Effector CD8-positive, alpha-beta T cell (primary cell): Measurements from ENCODE around the gene GNAT1.
"Not testable (repeated sequence)": the region's sequence is repeated elsewhere in the genome, so short reads cannot be mapped to it uniquely, and the experiment has no call there.

ENCODE experiments used
- DNase-seq: peaks from one replicate; lab custom pipeline; 2025; lab: John Stamatoyannopoulos, UW

The GNAT1 gene

DNA sequence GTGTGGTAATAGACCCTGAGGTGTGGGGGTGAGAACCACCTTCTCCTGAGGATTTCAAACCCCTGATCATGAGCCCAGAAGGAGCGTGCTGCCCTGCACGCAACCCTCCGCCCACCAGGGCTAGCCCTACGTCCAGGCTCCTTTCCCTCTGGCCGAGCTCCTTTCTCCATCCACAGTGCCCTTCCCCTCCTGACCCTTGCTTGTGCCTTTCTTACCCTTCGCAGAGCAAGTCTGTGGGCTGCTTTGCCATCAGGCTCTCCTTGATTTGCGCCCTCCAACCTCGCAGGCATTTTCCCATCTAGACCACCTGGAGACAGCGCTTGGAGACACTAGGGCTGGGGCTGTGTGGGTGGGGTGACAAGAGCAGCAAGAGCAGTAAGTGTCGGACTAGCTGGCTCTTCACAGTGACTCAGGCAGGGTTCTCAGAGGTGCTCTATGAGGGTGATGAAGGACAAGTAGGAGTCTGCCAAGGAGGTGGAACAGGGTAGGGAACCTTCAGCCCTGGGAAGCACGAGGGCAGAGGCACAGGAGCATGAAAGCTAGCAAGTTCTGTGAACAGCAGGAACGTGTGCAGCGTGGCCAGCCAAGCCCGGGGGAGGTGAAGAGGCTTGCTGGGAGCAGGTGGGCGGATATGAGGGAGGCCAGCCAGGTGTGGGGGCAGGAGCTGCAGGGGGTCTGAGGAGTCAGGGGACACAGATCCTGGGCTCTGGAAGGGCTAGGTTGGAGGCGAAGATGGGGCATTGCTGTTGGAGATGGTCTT, 11.1 kb downstream of the GNAT1 start:
- no peak for DNase-seq

DNA sequence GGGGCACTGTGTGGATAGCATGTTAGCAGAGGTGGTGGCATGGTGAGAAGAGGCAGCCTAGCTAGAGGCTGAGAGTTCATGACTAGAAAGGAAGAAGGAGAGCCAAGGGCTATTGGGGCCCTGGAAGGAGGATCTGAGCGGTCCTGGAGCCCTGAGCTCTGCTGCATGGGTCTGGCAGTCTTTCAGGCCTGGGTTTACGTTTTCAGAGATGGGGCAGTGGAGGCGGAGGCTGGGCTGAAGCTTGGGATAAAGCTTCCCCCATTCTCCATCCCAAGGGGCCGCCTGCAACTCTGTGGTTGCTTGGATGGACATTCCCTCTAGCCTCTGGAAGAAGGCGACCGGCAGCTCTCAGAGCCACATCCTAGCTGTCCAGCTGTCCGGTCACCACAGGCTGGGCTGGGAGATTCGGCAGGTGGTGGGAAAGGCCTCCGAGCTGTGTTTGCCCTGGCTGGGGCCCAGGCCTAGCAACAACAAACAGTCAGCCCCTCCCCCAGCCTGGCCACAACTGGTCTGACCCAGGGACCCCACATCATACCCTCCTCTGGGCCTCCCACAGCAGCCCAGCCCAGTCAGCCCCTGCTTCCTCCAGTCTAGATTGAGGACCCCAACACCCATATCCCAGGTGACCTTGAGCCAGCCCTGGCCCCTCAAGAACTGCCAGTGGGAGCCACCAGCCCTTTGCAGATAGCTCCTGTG, 11.9 kb downstream of the GNAT1 start:
- no peak for DNase-seq

DNA sequence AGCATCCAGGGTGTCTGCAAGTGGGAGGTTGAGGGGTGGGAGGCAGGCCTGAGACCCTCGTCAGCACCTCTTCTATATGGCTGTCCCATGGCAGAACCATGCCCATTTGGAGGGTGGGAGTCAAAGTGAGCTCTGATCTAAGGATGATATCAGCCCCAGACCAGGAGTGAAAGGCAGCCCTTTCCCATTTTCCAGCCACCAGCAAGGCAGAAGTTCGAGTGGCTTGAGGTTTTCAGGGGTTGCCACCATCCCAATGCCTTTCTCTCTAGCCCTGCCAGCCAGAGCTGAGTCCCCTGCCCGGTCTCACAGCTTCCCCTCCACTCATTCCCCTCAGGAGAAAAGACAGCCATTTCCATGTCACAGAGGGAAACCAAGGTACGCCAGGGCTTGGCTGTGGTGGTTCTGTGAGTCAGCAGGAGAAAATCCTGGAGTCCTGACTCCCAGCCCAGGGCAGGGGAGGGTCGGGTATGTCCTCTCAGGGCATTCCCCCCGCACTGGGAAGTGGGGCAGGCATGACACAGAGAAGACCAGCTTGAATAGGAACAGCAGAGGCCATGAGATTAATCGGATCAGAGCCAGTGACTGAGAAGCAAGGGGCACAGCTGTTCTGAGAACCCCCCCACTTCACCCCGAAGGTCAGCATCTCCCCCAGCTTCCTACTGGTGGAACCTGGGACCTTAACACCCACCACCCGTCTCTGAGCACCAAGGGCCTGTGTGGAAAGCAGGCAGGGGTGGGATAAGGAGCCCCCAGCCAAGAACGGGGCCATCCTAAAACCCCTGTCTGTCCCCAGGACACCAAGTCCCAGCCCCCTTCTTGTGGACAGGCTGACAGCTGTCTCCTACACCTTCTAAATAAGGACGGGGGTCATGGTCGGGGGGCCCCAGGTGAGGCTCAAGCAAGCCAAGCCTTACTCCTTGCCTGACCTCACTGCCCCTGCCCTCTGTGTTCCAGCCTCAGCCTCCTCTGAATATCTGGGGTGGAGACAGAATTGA, 12.7 kb downstream of the GNAT1 start:
- no peak for DNase-seq

DNA sequence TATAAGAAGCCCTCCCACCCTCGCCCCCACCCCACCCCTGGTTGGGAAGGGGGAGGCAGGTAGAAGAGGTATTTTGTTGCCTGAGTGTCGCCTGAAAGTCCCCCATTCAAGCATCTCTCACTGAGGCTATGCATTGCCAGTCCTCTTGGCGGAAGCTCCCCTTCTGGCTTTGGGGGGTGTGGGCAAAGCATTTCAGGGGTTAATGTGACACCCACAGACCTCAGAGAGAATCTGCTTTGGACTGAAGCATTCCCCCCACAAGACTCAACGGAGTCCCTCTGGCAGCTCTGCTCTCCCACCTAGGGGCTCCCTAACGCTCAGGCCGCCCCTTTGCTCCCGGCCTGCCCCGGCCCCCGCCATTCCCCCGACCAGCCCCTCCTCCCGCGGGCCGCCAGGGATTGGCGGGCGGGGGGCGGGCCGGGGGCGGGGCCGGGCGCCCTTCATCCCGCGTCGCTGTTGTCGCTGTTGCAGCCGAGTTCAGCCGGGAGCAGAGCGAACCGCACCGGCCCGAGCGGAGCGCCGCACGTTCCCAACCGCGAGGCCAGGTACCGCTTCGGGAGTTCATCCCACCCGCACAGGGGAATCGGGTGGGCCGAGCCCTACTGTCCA, 13.5 kb downstream of the GNAT1 start, which contains the start of gene SLC38A3:
Gene SLC38A3, plus strand, starts transcription at position 468 of the 609 bp plus-strand sequence. CDS start 8,929 bp downstream, outside the sequence.
- DNase-seq, result peak; percentile 17

DNA sequence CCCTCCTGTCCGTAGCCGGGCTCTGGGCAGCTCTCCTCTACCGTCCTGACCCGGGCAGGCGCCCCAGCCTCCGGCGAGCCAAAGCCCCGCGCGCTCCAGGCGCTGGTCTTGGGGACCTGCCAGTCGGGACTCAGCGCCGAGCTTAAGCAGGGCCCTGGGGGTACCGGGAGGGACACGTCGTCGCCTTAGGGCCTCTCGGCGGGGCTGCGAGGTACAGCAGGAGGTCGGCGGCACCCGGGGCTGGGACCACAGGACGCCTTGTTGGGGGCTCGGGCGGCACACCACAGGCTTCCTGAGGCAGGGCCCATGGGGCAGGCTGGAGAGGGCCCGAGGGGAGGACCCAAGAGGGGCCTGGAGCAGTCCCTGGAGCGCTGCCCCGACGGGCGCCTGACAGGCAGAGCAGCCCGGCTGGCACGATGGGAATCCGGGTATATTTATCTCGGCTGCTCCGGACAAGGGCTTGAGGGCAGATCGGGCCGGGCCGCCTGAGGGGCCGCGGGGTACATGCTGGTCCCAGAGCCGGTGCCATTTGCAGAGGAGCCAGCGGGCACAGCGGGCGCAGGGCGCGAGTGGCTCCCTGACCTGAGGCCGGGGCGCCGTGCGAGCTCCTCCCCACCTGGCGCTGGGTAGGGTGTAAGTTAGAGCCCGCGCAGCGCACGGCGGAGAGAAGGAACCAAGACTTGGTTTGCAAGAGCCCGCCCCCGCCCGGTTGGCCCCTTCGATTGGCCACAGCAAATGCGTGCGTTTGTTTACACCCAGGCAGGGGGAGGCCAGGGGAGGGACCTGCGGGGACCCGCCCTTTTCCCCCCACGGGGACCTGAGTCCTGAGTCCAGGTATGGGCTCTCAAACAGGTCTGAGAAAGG, 14.2 kb downstream of the GNAT1 start:
- DNase-seq, result no peak

DNA sequence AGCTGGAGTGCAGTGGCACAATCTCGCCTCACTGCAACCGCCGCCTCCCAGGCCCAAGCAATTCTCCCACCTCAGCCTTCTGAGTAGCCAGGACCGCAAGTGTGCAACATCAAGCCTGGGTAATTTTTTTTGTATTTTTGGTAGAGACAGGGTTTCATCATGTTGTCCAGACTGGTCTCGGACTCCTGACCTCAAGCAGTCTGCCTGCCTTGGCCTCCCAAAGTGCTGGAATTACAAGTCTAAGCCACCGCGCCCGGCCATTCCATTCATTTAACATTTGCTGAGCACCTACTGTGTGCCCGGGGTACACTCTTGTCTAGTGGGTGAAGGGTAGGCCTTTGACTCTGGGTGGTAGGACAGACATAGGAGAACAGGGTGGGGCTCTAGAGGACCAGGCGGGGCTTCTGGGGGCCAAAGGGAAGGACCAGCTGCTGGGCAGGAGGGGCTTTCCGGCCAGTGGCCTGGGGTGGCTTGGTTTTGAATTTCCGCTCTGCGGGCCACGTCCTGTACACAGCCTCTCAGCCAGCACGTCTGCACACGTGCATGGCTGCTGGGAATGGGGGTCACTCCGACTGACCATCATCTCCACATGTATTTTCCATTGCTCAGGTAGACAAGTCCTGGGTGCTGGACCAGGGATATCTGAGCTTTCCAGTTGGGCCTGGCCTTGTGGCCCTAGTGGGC, 16.1 kb downstream of the GNAT1 start:
- no peak for DNase-seq

DNA sequence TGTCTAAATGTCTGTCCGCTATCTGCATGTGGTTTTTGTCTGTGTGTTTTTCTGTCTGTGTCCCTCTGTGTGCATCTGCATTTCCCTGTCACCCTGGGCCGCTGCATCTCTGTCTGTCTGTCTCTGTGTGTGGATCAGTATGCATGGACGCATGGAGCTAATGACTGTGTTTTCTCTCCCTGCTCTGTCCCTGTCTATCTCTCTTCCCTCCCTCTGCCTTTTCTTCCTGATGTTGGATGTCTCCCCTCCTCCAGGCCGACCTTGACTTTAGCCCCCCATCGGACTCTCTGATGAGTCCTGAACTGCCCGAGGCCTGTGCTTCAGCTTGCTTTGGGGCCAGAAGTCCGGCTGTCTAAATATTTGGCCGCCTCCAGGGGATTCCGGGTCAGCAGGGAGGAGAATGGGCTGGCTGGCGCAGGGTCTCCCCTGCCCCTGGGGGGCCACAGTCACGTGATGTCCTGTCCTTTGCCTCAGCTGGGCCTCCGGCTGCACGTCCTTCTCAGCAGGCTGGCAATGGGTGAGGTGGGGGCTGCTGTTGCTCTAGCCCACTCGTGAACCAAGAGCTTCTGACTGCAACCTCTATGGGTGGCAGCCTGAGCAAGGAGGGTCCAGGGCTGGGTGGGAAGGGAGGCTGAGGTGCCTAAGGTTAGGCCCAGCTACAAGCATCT, 17.4 kb downstream of the GNAT1 start:
- no peak for DNase-seq

DNA sequence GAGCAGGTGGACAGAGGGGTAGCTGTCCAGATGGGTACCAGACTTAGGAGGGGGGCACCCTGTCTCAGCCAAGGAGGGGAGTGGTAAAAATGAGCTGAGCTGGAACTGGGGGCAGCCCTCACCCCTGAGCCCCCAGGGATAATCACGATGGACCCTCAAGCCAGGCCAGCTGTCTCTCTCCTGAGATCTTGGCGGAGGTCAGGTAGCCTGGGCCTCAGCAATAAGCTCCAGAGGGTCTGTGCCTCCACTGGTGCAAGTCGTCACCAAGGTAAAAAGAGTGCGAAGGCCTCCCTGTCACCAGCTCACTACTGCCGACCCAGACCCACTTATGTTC, 18.7 kb downstream of the GNAT1 start:
- no peak for DNase-seq

DNA sequence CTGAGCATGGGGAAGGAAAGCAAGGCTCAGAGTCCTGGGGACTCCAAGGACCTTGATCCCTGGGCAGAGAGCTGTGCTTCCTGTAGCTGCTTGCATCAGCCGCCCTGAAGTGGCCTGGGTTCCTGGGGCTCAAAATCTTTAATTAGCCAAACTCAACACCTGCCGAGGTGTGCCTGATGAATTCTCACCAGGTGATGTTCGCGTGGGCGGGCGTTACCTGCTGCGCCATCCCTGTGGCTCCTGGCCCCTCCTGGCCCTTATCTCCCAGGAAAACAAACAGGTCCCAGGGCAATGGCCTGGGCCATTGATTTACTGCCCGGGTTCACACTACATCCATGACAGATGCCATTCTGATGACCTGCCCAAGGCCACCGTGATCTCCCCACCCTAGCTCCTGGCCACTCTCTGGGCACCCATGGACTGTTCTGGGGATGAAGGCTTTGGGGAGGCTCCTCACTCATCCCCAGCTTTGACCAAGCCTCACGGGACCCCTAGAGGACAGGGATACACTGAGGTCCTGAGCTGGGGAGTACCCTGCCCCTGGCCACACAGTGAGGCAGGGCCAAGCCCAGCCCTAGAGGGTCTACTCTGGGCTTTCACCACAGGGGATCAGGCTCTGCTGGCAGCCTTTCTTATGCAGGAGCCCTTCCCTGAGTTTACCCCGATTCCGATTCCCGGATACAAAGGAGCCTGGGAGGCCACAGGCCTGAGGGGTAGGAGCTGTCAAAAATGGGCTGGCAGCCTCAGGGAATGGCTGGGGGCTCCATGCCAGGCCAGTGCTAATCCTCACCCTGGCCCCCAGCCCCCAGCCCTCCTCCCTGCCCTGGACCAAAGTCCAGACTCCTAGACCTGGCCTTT, 19.3 kb downstream of the GNAT1 start:
- DNase-seq, result no peak

DNA sequence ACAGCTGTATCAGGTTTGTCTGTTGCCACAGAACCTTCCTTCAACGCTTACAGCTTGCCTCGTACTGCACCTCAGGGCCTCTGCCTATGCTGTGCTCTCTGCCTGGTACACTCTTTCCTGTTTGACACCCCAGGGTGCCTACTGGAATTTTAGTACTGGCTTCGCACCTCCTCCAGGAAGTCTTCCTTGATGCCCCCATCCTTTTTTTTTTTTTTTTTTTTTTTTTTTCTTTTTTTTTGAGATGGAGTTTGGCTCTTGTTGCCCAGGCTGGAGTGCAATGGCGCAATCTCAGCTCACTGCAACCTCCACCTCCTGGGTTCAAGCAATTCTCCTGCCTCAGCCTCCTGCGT, 19.9 kb downstream of the GNAT1 start:
- not testable (repeated sequence) for DNase-seq

DNA sequence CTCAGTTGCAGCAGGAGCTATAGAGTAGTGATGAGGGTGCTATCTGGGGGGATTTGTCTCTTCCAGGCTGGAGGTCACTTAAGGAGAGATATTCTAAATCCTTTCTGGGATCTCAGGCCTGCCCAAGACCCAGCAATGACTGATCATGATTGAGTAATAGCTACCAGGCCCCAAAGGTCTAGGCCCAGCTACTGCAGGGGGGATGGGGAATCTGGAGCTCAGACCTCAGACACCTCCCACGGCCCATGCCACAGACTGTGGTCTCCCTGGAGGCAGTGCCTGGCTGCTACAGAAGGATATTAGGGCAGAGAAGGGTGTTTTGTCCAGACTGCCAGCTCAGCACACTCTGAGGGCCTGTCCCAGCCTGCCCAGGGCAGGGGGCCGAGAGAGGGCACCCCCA, 20.5 kb downstream of the GNAT1 start:
- no peak for DNase-seq

DNA sequence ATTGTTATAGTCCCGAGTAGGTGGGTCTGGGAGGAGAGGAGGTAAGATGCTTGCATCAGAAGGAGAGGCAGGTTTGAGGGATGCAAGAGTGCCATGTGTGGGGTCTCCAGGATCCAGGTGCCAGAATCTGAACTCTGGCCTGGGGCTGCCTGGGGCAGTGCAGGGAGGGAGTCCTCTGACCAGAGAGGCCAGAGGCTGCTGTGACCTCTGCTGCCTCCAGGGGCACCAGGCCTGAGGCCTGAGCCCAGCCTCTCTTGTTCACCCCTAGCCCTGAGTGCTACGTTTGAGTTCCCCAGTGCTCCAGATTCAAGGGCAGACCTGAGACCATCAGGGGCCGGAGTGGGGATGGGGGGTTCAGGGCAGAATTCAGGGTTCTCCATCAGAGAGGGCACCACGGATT, 21.1 kb downstream of the GNAT1 start:
- DNase-seq, result no peak

DNA sequence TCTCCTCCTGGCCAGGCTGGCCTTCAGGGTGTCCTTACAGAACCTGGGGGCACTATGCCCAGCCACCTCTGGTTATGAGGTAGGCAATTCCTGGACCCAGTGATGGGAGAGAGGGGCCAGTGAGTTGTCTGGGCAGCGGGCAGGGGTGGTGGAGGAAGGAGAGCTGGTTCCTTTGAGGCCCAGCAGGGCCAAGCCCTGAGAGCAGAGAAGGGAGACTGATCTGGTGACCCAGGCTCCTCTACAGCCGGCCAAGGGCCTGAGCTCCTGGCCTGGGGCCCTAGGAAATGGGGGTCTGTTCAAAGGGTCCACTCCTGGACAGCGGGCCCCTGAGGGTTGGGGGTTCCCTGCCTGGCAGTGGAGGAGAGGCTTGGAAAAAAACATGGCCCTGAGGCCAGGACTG, 21.6 kb downstream of the GNAT1 start:
- DNase-seq, result no peak

DNA sequence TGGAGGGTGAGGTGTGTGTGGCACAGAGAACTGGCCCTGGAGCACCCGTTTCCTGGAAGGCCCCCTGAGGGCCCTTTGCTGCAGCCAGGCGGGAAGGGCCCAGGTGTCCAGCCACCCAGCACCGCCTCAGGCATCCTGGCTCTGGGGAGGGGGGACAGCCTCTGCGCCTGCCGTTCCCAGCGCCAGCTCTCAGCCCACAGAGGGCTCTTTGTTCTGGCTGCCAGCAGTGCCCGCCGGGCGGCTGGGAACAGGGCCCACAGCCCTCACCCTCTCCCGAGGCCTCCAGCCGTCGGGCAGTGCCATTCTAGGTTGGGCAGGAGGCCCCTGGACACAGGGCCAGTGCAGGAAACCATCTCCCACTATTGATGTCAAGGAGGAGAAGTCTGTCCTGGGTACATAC, 22.0 kb downstream of the GNAT1 start:
- DNase-seq, result no peak

DNA sequence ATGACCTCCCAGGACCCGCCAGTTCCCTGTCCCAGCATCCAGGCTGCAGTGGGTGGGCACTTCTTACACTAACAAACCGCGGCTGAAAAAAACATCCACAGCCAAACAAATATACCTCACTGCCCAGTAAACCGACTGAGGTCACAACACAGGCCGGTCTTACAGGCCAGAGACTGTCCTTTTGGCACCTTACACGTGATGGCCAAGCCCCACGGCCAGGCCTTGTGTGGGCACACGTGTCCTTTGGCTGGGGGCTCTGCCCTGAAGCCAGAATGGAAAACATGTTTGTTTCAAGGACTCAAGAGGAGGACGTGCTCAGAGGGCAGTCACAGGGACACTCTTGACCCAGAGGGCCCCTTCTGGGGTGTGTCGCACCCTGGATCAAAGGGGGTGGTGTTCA, 23.4 kb downstream of the GNAT1 start:
- DNase-seq, result no peak

DNA sequence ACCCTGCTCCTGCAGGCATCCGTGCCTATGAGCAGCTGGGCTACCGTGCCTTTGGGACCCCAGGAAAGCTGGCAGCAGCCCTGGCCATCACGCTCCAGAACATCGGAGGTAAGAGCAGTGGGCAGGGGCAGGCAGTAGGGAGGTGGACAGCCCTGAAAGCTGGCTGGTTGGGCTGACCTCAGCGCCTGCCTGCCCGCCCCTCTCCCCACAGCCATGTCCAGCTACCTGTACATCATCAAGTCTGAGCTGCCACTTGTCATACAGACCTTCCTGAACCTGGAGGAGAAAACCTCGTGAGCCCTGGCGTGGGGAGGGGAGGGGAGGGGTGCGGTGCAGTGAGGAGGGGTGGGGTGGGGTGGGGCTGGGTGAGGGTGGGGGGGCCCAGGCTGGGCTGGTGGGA, 24.1 kb downstream of the GNAT1 start:
- no peak for DNase-seq

DNA sequence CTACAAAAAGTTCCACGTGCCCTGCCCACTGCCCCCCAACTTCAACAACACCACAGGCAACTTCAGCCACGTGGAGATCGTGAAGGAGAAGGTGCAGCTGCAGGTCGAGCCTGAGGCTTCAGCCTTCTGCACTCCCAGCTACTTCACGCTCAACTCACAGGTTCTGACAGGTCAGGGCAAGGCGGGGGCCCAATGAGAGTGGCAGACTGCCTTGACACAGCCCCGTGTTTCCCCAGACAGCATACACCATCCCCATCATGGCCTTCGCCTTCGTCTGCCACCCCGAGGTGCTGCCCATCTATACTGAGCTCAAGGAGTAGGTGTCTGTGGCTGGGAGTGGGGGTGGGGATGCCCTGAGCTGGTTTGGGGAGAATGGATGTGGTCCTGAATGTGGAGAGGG, 26.3 kb downstream of the GNAT1 start:
- DNase-seq, result no peak

DNA sequence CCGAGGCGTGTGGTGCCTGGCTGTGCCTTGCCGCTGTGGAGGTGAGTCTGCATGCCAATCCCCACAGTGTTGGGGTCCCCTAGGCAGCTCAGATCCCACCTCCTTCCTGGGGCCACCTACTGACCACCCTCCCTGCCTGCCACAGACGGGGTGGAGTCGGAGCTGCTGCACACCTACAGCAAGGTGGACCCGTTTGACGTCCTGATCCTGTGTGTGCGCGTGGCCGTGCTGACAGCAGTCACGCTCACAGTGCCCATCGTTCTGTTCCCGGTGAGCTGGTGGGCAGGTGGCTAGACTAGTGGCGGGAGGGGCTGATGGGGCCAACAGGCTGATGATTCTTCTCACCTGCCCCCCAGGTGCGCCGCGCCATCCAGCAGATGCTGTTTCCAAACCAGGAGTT, 27.0 kb downstream of the GNAT1 start:
- DNase-seq, result no peak

DNA sequence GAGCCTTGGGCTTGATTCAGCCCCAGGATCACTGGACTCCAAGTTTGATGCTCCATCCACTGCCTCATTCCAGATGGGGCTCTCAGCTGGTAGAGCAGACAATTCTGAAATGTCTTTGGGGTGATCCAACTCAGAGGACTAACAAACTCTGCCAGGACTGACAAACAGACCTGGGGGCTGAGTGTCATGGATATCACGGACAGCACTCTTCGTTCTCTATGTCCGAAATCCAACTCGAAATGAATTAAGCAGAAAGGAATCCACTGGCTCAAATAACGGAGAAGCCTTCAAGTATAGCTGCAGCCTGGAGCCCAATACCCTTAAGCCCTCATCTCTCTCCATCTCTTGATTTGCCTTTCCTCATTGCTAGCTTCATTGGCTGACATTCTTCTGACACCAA, 27.9 kb downstream of the GNAT1 start:
- no peak for DNase-seq
